PC-9 (cell line): Measurements from ENCODE around the gene LIPC. TPM values are rescaled to one million over a fixed set of nuclear protein-coding genes. Genes with fewer than 3 reads are reported as not detected.

Experiments
- BruUV-seq: library from RNA; stranded (reverse); fragments of 400-500 nt; replicated peaks from 2 replicates; lab custom pipeline; 2021; lab: Mats Ljungman, UMichigan
- CTCF ChIA-PET: fragments of 300-600 bp; sonication (Branson Sonifier 250); formaldehyde crosslinking; loops from one replicate; lab custom pipeline; 2022; ENCODE audit warnings: antibody characterized with exemption; lab: Charles Lee
- POLR2A ChIA-PET: fragments of 300-600 bp; sonication (Branson Sonifier 250); formaldehyde crosslinking; loops from one replicate; lab custom pipeline; 2022; ENCODE audit warnings: antibody characterized with exemption; ENCODE audit not compliant: unreplicated experiment; lab: Charles Lee
- DNase-seq, 2 experiments: peaks; one replicate each; pipeline versions ENCODE4 v3.0.0 to v3.0.0-alpha.2; 2015 to 2022; ENCODE audit warnings: mixed read lengths in 1 of 2
- H2AFZ ChIP-seq: fragments of 200-600 bp; sonication (generic); 2 replicates; pipeline ENCODE4 v1.8.1; 2017; ENCODE audit warnings: antibody characterized with exemption
- H3F3A ChIP-seq: fragments of 200-600 bp; sonication (generic); 2 replicates; pipeline ENCODE4 v1.8.1; 2017; ENCODE audit warnings: antibody characterized with exemption, mild to moderate bottlenecking, low read depth; ENCODE audit not compliant: insufficient read depth
- H3K27ac ChIP-seq: fragments of 200-600 bp; sonication (generic); 2 replicates; pipeline ENCODE4 v1.6.1; 2016; ENCODE audit warnings: mixed run types
- H3K27me3 ChIP-seq: fragments of 200-600 bp; sonication (generic); 2 replicates; pipeline ENCODE4 v1.6.1; 2016; ENCODE audit warnings: low read depth, mixed run types; ENCODE audit not compliant: insufficient read depth
- H3K36me3 ChIP-seq: fragments of 200-600 bp; sonication (generic); 2 replicates; pipeline ENCODE4 v1.6.1; 2016; ENCODE audit warnings: low read depth, mixed run types
- H3K4me1 ChIP-seq: fragments of 200-600 bp; sonication (generic); replicated peaks from 2 replicates; pipeline ENCODE4 v1.6.1; 2016; ENCODE audit warnings: mixed run types; ENCODE audit not compliant: insufficient read depth
- H3K4me2 ChIP-seq: fragments of 200-600 bp; sonication (generic); 2 replicates; pipeline ENCODE4 v1.6.1; 2017; ENCODE audit warnings: mixed run types
- H3K4me3 ChIP-seq: fragments of 200-600 bp; sonication (generic); 2 replicates; pipeline ENCODE4 v1.6.1; 2016; ENCODE audit warnings: mixed run types
- H3K79me2 ChIP-seq: fragments of 200-600 bp; sonication (generic); 2 replicates; pipeline ENCODE4 v1.6.1; 2017; ENCODE audit warnings: low read depth, mixed run types
- H3K9me2 ChIP-seq: fragments of 200-600 bp; sonication (generic); 2 replicates; pipeline ENCODE4 v1.8.1; 2017; ENCODE audit warnings: mild to moderate bottlenecking; ENCODE audit not compliant: insufficient read depth
- H3K9me3 ChIP-seq: fragments of 200-600 bp; sonication (generic); 2 replicates; pipeline ENCODE4 v1.8.1; 2016; ENCODE audit warnings: low read depth; ENCODE audit not compliant: insufficient read depth
- H4K20me1 ChIP-seq: fragments of 200-600 bp; sonication (generic); 2 replicates; pipeline ENCODE4 v1.8.1; 2017; ENCODE audit not compliant: insufficient read depth
- EZH2 ChIP-seq: fragments of 200-600 bp; sonication (generic); IDR thresholded peaks from 2 replicates; pipeline ENCODE4 v1.8.0; 2017; ENCODE audit warnings: antibody characterized with exemption, low read depth
- intact Hi-C: fragments of 100-400 bp; cut with micrococcal nuclease; formaldehyde crosslinking; loops from one replicate; pipeline ENCODE4 v1.10.0; 2022; ENCODE audit not compliant: unreplicated experiment
- total RNA-seq: library from RNA; stranded (reverse); gene quantifications from 2 replicates; pipeline ENCODE4 v1.2.3, GENCODE V29; 2021
- TF ChIP-seq, protein P1 (sequence below): fragments of 200-600 bp; sonication (generic); conservative IDR thresholded peaks from 2 replicates; pipeline ENCODE4 v1.6.1; 2017; ENCODE audit warnings: mixed run types, antibody characterized with exemption, mild to moderate bottlenecking, moderate library complexity

LIPC gene
- total RNA-seq, 1 experiment from 2014 or later = not detected

- Histone ChIP-seq H3K79me2 (no peaks in the 10 kb centered on the region), H2AFZ (no peak overlapping the region), H3K4me2 (0 out of 2 replicates have a peak overlapping the region, but pooled peaks have one; percentile 5), H3K9me2 (no peaks in the 10 kb centered on the region), H4K20me1 (no peaks in the 10 kb centered on the region), H3K4me3 (no peak overlapping the region), H3K27ac (peak overlapping the region; percentile 71), H3K4me1 (peaks cover 41% of the 10 kb centered on the region), H3K27me3 (no peaks in the 10 kb centered on the region), H3K36me3 (no peaks in the 10 kb centered on the region), H3F3A (peaks cover 10% of the 10 kb centered on the region; the same call in 1 of the 2 replicates), H3K9me3 (no peaks in the 10 kb centered on the region)
- intact Hi-C loops = no loop called here
- TF ChIP-seq EZH2 = no peak
- TF ChIP-seq, protein P1, sequence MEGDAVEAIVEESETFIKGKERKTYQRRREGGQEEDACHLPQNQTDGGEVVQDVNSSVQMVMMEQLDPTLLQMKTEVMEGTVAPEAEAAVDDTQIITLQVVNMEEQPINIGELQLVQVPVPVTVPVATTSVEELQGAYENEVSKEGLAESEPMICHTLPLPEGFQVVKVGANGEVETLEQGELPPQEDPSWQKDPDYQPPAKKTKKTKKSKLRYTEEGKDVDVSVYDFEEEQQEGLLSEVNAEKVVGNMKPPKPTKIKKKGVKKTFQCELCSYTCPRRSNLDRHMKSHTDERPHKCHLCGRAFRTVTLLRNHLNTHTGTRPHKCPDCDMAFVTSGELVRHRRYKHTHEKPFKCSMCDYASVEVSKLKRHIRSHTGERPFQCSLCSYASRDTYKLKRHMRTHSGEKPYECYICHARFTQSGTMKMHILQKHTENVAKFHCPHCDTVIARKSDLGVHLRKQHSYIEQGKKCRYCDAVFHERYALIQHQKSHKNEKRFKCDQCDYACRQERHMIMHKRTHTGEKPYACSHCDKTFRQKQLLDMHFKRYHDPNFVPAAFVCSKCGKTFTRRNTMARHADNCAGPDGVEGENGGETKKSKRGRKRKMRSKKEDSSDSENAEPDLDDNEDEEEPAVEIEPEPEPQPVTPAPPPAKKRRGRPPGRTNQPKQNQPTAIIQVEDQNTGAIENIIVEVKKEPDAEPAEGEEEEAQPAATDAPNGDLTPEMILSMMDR = no peak
- DNase-seq = no peak
- ChIA-PET CTCF (no interaction called here), POLR2A (interaction anchor here (0.5 to 0.6 kb wide), 2 partner anchors 43 to 92 kb away, joined by 3 to 4 read pairs; no protein-coding TSS in a partner anchor)
- BruUV-seq = no TSS peak
Observed at GRCh38 chr15:58433597-58434333, 2.0 kb downstream of the LIPC start.

- intact Hi-C loops = no loop called here
- H4K20me1 ChIP-seq = no peaks in the 10 kb centered on the region
- H3K4me2 ChIP-seq = no peak overlapping the region
- no peak overlapping the region for H3K4me3 ChIP-seq
- no TSS peak for BruUV-seq
- no peak overlapping the region for H2AFZ ChIP-seq
- ChIA-PET POLR2A (interaction anchor here (0.5 kb wide), 1 partner anchor 43 kb away, joined by 3 read pairs; no protein-coding TSS in a partner anchor), CTCF (no interaction called here)
- TF ChIP-seq, protein P1 = no peak
- no peak for TF ChIP-seq EZH2
- no peaks in the 10 kb centered on the region for H3K36me3 ChIP-seq
- no peaks in the 10 kb centered on the region for H3K27me3 ChIP-seq
- no peak for DNase-seq
- no peaks in the 10 kb centered on the region for H3K79me2 ChIP-seq
- no peaks in the 10 kb centered on the region for H3K9me2 ChIP-seq
- H3K27ac ChIP-seq = no peak overlapping the region
- peaks cover 16% of the 10 kb centered on the region; the same call in 1 of the 2 replicates for H3F3A ChIP-seq
- no peaks in the 10 kb centered on the region for H3K9me3 ChIP-seq
- peaks cover 47% of the 10 kb centered on the region for H3K4me1 ChIP-seq
Observed at GRCh38 chr15:58434334-58434875, 2.6 kb downstream of the LIPC start.

- Histone ChIP-seq H3K4me3 (no peak overlapping the region), H2AFZ (no peak overlapping the region), H3K27me3 (no peaks in the 10 kb centered on the region), H4K20me1 (no peaks in the 10 kb centered on the region), H3K9me2 (no peaks in the 10 kb centered on the region), H3K4me2 (no peak overlapping the region), H3K4me1 (peaks cover 61% of the 10 kb centered on the region), H3K9me3 (no peaks in the 10 kb centered on the region), H3K27ac (no peak overlapping the region), H3K36me3 (no peaks in the 10 kb centered on the region), H3K79me2 (no peaks in the 10 kb centered on the region), H3F3A (peaks cover 32% of the 10 kb centered on the region)
- no TSS peak for BruUV-seq
- intact Hi-C loops = no loop called here
- ChIA-PET POLR2A (no interaction called here), CTCF (no interaction called here)
- TF ChIP-seq, protein P1 = no peak
- no peak for DNase-seq
Observed at GRCh38 chr15:58436552-58436951, 4.8 kb downstream of the LIPC start.
